Astrocyte (in vitro differentiated cells and primary cell): Measurements from ENCODE around the gene LCE1F. TPM values are rescaled to one million over a fixed set of nuclear protein-coding genes. Genes with fewer than 3 reads are reported as not detected.

Source experiments
- DNase-seq: peaks from one replicate; pipeline ENCODE4 v3.0.0-alpha.2; 2010; ENCODE audit warnings: low read depth
- FAIRE-seq: peaks from 2 replicates; lab custom pipeline; 2011; peaks lifted over from hg19 to GRCh38; lab: Jason Lieb, UNC
- H2AFZ ChIP-seq: 2 replicates; pipeline ENCODE4 v1.6.0; 2012; ENCODE audit warnings: low read depth, low read length, inconsistent platforms
- H3K27ac ChIP-seq: 2 replicates; pipeline ENCODE4 v1.5.1; 2011; ENCODE audit warnings: low read depth, low read length, inconsistent platforms
- H3K27me3 ChIP-seq: 2 replicates; pipeline ENCODE4 v1.6.0; 2011; ENCODE audit warnings: low read length, inconsistent platforms; ENCODE audit not compliant: insufficient read depth
- H3K36me3 ChIP-seq: 2 replicates; pipeline ENCODE4 v1.5.1; 2011; ENCODE audit warnings: low read length, inconsistent platforms; ENCODE audit not compliant: insufficient read depth
- H3K4me1 ChIP-seq: 2 replicates; pipeline ENCODE4 v1.5.1; 2011; ENCODE audit warnings: low read length, inconsistent platforms; ENCODE audit not compliant: insufficient read depth
- H3K4me2 ChIP-seq: 2 replicates; pipeline ENCODE4 v1.6.0; 2012; ENCODE audit warnings: low read length, inconsistent platforms
- H3K4me3 ChIP-seq: 2 replicates; pipeline ENCODE4 v1.5.1; 2011; ENCODE audit warnings: low read depth, mild to moderate bottlenecking, low read length, inconsistent platforms; ENCODE audit not compliant: insufficient read depth
- H3K79me2 ChIP-seq: 2 replicates; pipeline ENCODE4 v1.6.0; 2012; ENCODE audit warnings: mild to moderate bottlenecking, low read length, inconsistent platforms; ENCODE audit not compliant: insufficient read depth
- H3K9ac ChIP-seq: 2 replicates; pipeline ENCODE4 v1.6.0; 2012; ENCODE audit warnings: mild to moderate bottlenecking, low read length, inconsistent platforms
- H3K9me3 ChIP-seq: 2 replicates; pipeline ENCODE4 v1.5.1; 2012; ENCODE audit warnings: low read depth, mild to moderate bottlenecking, low read length, inconsistent platforms; ENCODE audit not compliant: insufficient read depth
- H4K20me1 ChIP-seq: 2 replicates; pipeline ENCODE4 v1.6.0; 2012; ENCODE audit warnings: low read length, inconsistent platforms; ENCODE audit not compliant: insufficient read depth
- H3K27ac Mint-ChIP-seq: one replicate; pipeline ENCODE4 v1.8.0; 2021; ENCODE audit warnings: mild to moderate bottlenecking, mixed read lengths; ENCODE audit not compliant: unreplicated experiment
- H3K27me3 Mint-ChIP-seq: one replicate; pipeline ENCODE4 v1.8.0; 2021; ENCODE audit warnings: low read depth, mixed read lengths; ENCODE audit not compliant: unreplicated experiment
- H3K36me3 Mint-ChIP-seq: one replicate; pipeline ENCODE4 v1.8.0; 2021; ENCODE audit warnings: low read depth, mixed read lengths; ENCODE audit not compliant: unreplicated experiment
- H3K4me1 Mint-ChIP-seq: one replicate; pipeline ENCODE4 v1.8.0; 2021; ENCODE audit warnings: low read depth, mixed read lengths; ENCODE audit not compliant: unreplicated experiment
- H3K4me3 Mint-ChIP-seq: one replicate; pipeline ENCODE4 v1.8.0; 2021; ENCODE audit warnings: mild to moderate bottlenecking, moderate library complexity, mixed read lengths; ENCODE audit not compliant: unreplicated experiment
- H3K9me3 Mint-ChIP-seq: one replicate; pipeline ENCODE4 v1.8.0; 2021; ENCODE audit warnings: mild to moderate bottlenecking, mixed read lengths; ENCODE audit not compliant: unreplicated experiment
- EZH2 ChIP-seq: IDR thresholded peaks from 2 replicates; pipeline ENCODE4 v1.6.1; 2012; ENCODE audit warnings: mild to moderate bottlenecking, low read length, inconsistent platforms; ENCODE audit not compliant: insufficient read depth
- total RNA-seq: library from RNA; stranded (reverse); gene quantifications from 2 replicates; pipeline ENCODE4 v1.2.1, GENCODE V29; 2021
- TF ChIP-seq, protein P1 (sequence below): IDR thresholded peaks from 2 replicates; pipeline ENCODE4 v1.5.1; 2011; ENCODE audit warnings: low read depth, mild to moderate bottlenecking, inconsistent platforms, low read length, moderate library complexity; ENCODE audit not compliant: insufficient read depth

Gene LCE1F
- total RNA-seq, 1 donor from 2014 or later, result not detected

- H3K36me3 ChIP-seq, result no peaks in the 10 kb centered on the region
- Mint-ChIP-seq H3K4me3 (no peak overlapping the region), H3K9me3 (no peaks in the 10 kb centered on the region), H3K4me1 (peaks cover 4% of the 10 kb centered on the region), H3K27me3 (no peaks in the 10 kb centered on the region), H3K36me3 (no peaks in the 10 kb centered on the region), H3K27ac (peak overlapping the region; percentile 17)
- H3K9ac ChIP-seq, result no peak overlapping the region
- H3K79me2 ChIP-seq, result no peaks in the 10 kb centered on the region
- no peaks in the 10 kb centered on the region for H3K9me3 ChIP-seq
- DNase-seq (peak; percentile 39), FAIRE-seq (peak; percentile 85)
- no peaks in the 10 kb centered on the region for H4K20me1 ChIP-seq
- H3K27ac ChIP-seq, result no peak overlapping the region
- TF ChIP-seq, protein P1, sequence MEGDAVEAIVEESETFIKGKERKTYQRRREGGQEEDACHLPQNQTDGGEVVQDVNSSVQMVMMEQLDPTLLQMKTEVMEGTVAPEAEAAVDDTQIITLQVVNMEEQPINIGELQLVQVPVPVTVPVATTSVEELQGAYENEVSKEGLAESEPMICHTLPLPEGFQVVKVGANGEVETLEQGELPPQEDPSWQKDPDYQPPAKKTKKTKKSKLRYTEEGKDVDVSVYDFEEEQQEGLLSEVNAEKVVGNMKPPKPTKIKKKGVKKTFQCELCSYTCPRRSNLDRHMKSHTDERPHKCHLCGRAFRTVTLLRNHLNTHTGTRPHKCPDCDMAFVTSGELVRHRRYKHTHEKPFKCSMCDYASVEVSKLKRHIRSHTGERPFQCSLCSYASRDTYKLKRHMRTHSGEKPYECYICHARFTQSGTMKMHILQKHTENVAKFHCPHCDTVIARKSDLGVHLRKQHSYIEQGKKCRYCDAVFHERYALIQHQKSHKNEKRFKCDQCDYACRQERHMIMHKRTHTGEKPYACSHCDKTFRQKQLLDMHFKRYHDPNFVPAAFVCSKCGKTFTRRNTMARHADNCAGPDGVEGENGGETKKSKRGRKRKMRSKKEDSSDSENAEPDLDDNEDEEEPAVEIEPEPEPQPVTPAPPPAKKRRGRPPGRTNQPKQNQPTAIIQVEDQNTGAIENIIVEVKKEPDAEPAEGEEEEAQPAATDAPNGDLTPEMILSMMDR, result no peak
- peaks cover 3% of the 10 kb centered on the region for H3K4me1 ChIP-seq
- H3K4me3 ChIP-seq, result no peak overlapping the region
- peak overlapping the region; percentile 47 for H3K4me2 ChIP-seq
- no peak overlapping the region for H2AFZ ChIP-seq
- no peaks in the 10 kb centered on the region for H3K27me3 ChIP-seq
Observed at GRCh38 chr1:152752225-152752624, 22.7 kb upstream of the LCE1F start.

GRCh38 chr1:152753586-152753985 is 21.4 kb upstream of the LCE1F start:
- peaks cover 3% of the 10 kb centered on the region for H3K4me1 ChIP-seq
- DNase-seq, result no peak
- H3K27ac Mint-ChIP-seq, result no peak overlapping the region
- no peaks in the 10 kb centered on the region for H3K36me3 ChIP-seq
- FAIRE-seq, result no peak
- no peak overlapping the region for H3K27ac ChIP-seq
- no peaks in the 10 kb centered on the region for H3K9me3 Mint-ChIP-seq
- H3K9ac ChIP-seq, result no peak overlapping the region
- no peak for TF ChIP-seq EZH2
- TF ChIP-seq, protein P1, result no peak
- H3K4me3 Mint-ChIP-seq, result no peak overlapping the region
- H3K4me1 Mint-ChIP-seq, result peaks cover 4% of the 10 kb centered on the region
- H3K4me2 ChIP-seq, result no peak overlapping the region
- no peaks in the 10 kb centered on the region for H3K36me3 Mint-ChIP-seq
- H3K79me2 ChIP-seq, result no peaks in the 10 kb centered on the region
- no peaks in the 10 kb centered on the region for H4K20me1 ChIP-seq
- H3K4me3 ChIP-seq, result no peak overlapping the region
- H3K9me3 ChIP-seq, result no peaks in the 10 kb centered on the region
- H3K27me3 ChIP-seq, result no peaks in the 10 kb centered on the region
- no peak overlapping the region for H2AFZ ChIP-seq
- peaks cover 3% of the 10 kb centered on the region for H3K27me3 Mint-ChIP-seq

DNA sequence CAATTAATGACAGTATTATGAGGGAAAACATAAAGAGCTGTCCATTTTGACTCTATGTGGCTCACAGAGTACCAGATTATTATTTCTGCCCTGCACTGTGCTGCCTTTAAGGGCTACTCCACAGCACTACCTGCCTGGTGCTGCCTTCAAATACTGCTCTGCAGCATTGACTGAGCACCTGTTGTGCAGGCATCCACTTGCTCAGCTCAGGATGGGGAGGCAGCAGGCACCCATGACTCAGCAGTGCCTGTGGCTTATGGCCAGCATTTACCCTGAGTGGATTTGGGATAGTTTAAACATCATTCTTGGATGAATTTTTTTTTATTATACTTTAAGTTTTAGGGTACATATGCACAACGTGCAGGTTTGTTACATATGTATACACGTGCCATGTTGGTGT is 18.1 kb upstream of the LCE1F start:
- no peaks in the 10 kb centered on the region for H3K27me3 ChIP-seq
- no peak overlapping the region for H3K4me3 ChIP-seq
- Mint-ChIP-seq H3K27ac (no peak overlapping the region), H3K4me3 (no peak overlapping the region), H3K27me3 (peaks cover 15% of the 10 kb centered on the region), H3K4me1 (peaks cover 4% of the 10 kb centered on the region), H3K36me3 (peaks cover 2% of the 10 kb centered on the region), H3K9me3 (peaks cover 3% of the 10 kb centered on the region)
- FAIRE-seq (no peak), DNase-seq (no peak)
- TF ChIP-seq, protein P1, result no peak
- no peak for TF ChIP-seq EZH2
- no peak overlapping the region for H3K27ac ChIP-seq
- H3K9ac ChIP-seq, result no peak overlapping the region
- no peaks in the 10 kb centered on the region for H4K20me1 ChIP-seq
- H3K79me2 ChIP-seq, result no peaks in the 10 kb centered on the region
- H3K4me1 ChIP-seq, result peaks cover 3% of the 10 kb centered on the region
- H2AFZ ChIP-seq, result no peak overlapping the region
- H3K4me2 ChIP-seq, result no peak overlapping the region
- no peaks in the 10 kb centered on the region for H3K36me3 ChIP-seq
- peaks cover 3% of the 10 kb centered on the region for H3K9me3 ChIP-seq
